ENCODE measurements around the gene GINS3.

GINS3 gene

GRCh38 chr16:58440131-58440530 lies 47.9 kb downstream of the GINS3 start:
- H3K27me3 ChIP-seq, result peaks cover 0 to 5% (median 0%) of the 10 kb centered on the region in 11 experiments; a peak in 1 of 22 replicates
- no peaks in the 10 kb centered on the region for H4K20me1 ChIP-seq
- H3K4me2 ChIP-seq, result peak overlapping the region; percentile 1 to 87 (median 72); a peak in 19 of 22 replicates
- peak overlapping the region in 7 of 11 experiments; percentile 72 to 88 (median 83); a peak in 13 of 22 replicates for H3K27ac ChIP-seq
- peaks cover 7 to 28% (median 23%) of the 10 kb centered on the region in 11 experiments; a peak in 20 of 22 replicates for H3K9me3 ChIP-seq (replicated peaks in 1 of 11)
- H3K4me1 ChIP-seq, result peaks cover 21 to 91% (median 81%) of the 10 kb centered on the region in 10 experiments
- no peaks in the 10 kb centered on the region for H3K36me3 ChIP-seq
- no peak overlapping the region for H3K4me3 ChIP-seq
- H3K9ac ChIP-seq, result peak overlapping the region in 2 of 11 experiments; percentile 38 to 75; a peak in 2 of 22 replicates
- no peak for TF ChIP-seq Cebpa-rat (IDR thresholded peaks at IDR 0.05)

GRCh38 chr16:58442547-58442946 lies 50.3 kb downstream of the GINS3 start:
- no peak overlapping the region for H3K4me3 ChIP-seq
- peaks cover 13 to 68% (median 63%) of the 10 kb centered on the region in 10 experiments for H3K4me1 ChIP-seq
- H3K27me3 ChIP-seq, result peaks cover 0 to 5% (median 0%) of the 10 kb centered on the region in 11 experiments; a peak in 1 of 22 replicates
- peak overlapping the region in 4 of 11 experiments; percentile 1 to 88 (median 49); a peak in 5 of 22 replicates for H3K27ac ChIP-seq
- TF ChIP-seq Cebpa-rat (IDR thresholded peaks at IDR 0.05), result no peak
- no peaks in the 10 kb centered on the region for H4K20me1 ChIP-seq
- no peaks in the 10 kb centered on the region for H3K36me3 ChIP-seq
- H3K9ac ChIP-seq, result peak overlapping the region in 4 of 11 experiments; percentile 2 to 39 (median 21); a peak in 5 of 22 replicates
- peak overlapping the region; percentile 5 to 87 (median 68); a peak in 20 of 22 replicates for H3K4me2 ChIP-seq
- H3K9me3 ChIP-seq (replicated peaks in 1 of 11), result peaks cover under 1 to 14% (median 7%) of the 10 kb centered on the region in 11 experiments; a peak in 18 of 22 replicates

GRCh38 chr16:58443783-58444182 lies 51.5 kb downstream of the GINS3 start:
- no peak overlapping the region for H3K4me3 ChIP-seq
- H3K27ac ChIP-seq, result no peak overlapping the region; a peak in 1 of 22 replicates
- peaks cover 11 to 58% (median 52%) of the 10 kb centered on the region in 10 experiments for H3K4me1 ChIP-seq
- peaks cover 0 to 5% (median 0%) of the 10 kb centered on the region in 11 experiments; a peak in 1 of 22 replicates for H3K27me3 ChIP-seq
- H3K4me2 ChIP-seq, result peak overlapping the region in 7 of 11 experiments; percentile 13 to 87 (median 78); a peak in 10 of 22 replicates
- no peaks in the 10 kb centered on the region for H4K20me1 ChIP-seq
- peaks cover 0 to 7% (median 0%) of the 10 kb centered on the region in 11 experiments; a peak in 5 of 22 replicates for H3K9me3 ChIP-seq (replicated peaks in 1 of 11)
- no peak for TF ChIP-seq Cebpa-rat (IDR thresholded peaks at IDR 0.05)
- H3K36me3 ChIP-seq, result no peaks in the 10 kb centered on the region
- H3K9ac ChIP-seq, result no peak overlapping the region

- Histone ChIP-seq H3K9me3 (replicated peaks in 1 of 11) (peaks cover 0 to 7% (median 0%) of the 10 kb centered on the region in 11 experiments; a peak in 5 of 22 replicates), H3K4me3 (no peak overlapping the region), H3K36me3 (no peaks in the 10 kb centered on the region), H3K9ac (no peak overlapping the region), H3K27me3 (peaks cover 0 to 5% (median 0%) of the 10 kb centered on the region in 11 experiments; a peak in 1 of 22 replicates), H3K4me2 (peak overlapping the region in 7 of 11 experiments; percentile 13 to 87 (median 78); a peak in 8 of 22 replicates), H3K4me1 (peaks cover 6 to 58% (median 51%) of the 10 kb centered on the region in 10 experiments; a peak in 19 of 20 replicates), H3K27ac (no peak overlapping the region), H4K20me1 (no peaks in the 10 kb centered on the region)
- no peak for TF ChIP-seq Cebpa-rat (IDR thresholded peaks at IDR 0.05)
These were observed 52.0 kb downstream of the GINS3 start for GRCh38 chr16:58444265-58444664.

GRCh38 chr16:58448890-58449289 lies 56.6 kb downstream of the GINS3 start:
- peak overlapping the region in 9 of 11 experiments; percentile 70 to 87 (median 77); a peak in 15 of 22 replicates for H3K4me2 ChIP-seq
- peak overlapping the region in 6 of 11 experiments; percentile 43 to 67 (median 56); a peak in 11 of 22 replicates for H3K27ac ChIP-seq
- 0 out of 22 replicates have a peak, but pooled peaks cover 0 to 5% (median 0%) of the 10 kb centered on the region in 11 experiments for H3K9me3 ChIP-seq (replicated peaks in 1 of 11)
- peaks cover 7 to 46% (median 32%) of the 10 kb centered on the region in 10 experiments; a peak in 18 of 20 replicates for H3K4me1 ChIP-seq
- TF ChIP-seq Cebpa-rat (IDR thresholded peaks at IDR 0.05), result no peak
- no peak overlapping the region for H3K4me3 ChIP-seq
- no peaks in the 10 kb centered on the region for H3K27me3 ChIP-seq
- no peaks in the 10 kb centered on the region for H3K36me3 ChIP-seq
- no peaks in the 10 kb centered on the region for H4K20me1 ChIP-seq
- no peak overlapping the region; a peak in 1 of 22 replicates for H3K9ac ChIP-seq

GRCh38 chr16:58449306-58449705 lies 57.0 kb downstream of the GINS3 start:
- Histone ChIP-seq H3K4me2 (peak overlapping the region in 10 of 11 experiments; percentile 32 to 87 (median 76); a peak in 19 of 22 replicates), H3K9ac (peak overlapping the region in 3 of 11 experiments; percentile 6 to 50 (median 50); a peak in 4 of 22 replicates), H3K9me3 (replicated peaks in 1 of 11) (0 out of 22 replicates have a peak, but pooled peaks cover 0 to 3% (median 0%) of the 10 kb centered on the region in 11 experiments), H3K27me3 (no peaks in the 10 kb centered on the region), H4K20me1 (no peaks in the 10 kb centered on the region), H3K4me3 (no peak overlapping the region), H3K4me1 (peaks cover 7 to 42% (median 32%) of the 10 kb centered on the region in 10 experiments; a peak in 18 of 20 replicates), H3K36me3 (no peaks in the 10 kb centered on the region), H3K27ac (peak overlapping the region in 8 of 11 experiments; percentile 39 to 67 (median 54); a peak in 14 of 22 replicates)
- TF ChIP-seq Cebpa-rat (IDR thresholded peaks at IDR 0.05), result no peak

GRCh38 chr16:58449768-58450167 lies 57.5 kb downstream of the GINS3 start:
- peak overlapping the region in 3 of 11 experiments; percentile 35 to 50 (median 50); a peak in 5 of 22 replicates for H3K9ac ChIP-seq
- no peaks in the 10 kb centered on the region for H3K9me3 ChIP-seq (replicated peaks in 1 of 11)
- peak overlapping the region in 8 of 11 experiments; percentile 39 to 70 (median 55); a peak in 14 of 22 replicates for H3K27ac ChIP-seq
- peak overlapping the region; percentile 27 to 87 (median 74); a peak in 20 of 22 replicates for H3K4me2 ChIP-seq
- H4K20me1 ChIP-seq, result no peaks in the 10 kb centered on the region
- peak in 6 of 11 experiments; percentile 33 to 83 (median 66); a peak in 10 of 22 replicates for TF ChIP-seq Cebpa-rat (IDR thresholded peaks at IDR 0.05)
- no peaks in the 10 kb centered on the region for H3K36me3 ChIP-seq
- no peaks in the 10 kb centered on the region for H3K27me3 ChIP-seq
- 0 out of 20 replicates have a peak overlapping the region, but pooled peaks of 1 of the 10 experiments have one; percentile 1 for H3K4me3 ChIP-seq
- H3K4me1 ChIP-seq, result peaks cover 7 to 42% (median 32%) of the 10 kb centered on the region in 10 experiments; a peak in 18 of 20 replicates

- no peaks in the 10 kb centered on the region; a peak in 1 of 22 replicates for H4K20me1 ChIP-seq
- TF ChIP-seq Cebpa-rat (IDR thresholded peaks at IDR 0.05), result no peak
- H3K4me2 ChIP-seq, result peak overlapping the region in 9 of 11 experiments; percentile 70 to 87 (median 77); a peak in 18 of 22 replicates
These were observed 58.3 kb downstream of the GINS3 start for GRCh38 chr16:58450590-58450989.

More at GRCh38 chr16:58450590-58450989, 58.3 kb downstream of the GINS3 start:
- Histone ChIP-seq H3K27ac (peak overlapping the region in 8 of 11 experiments; percentile 18 to 70 (median 44); a peak in 11 of 22 replicates), H3K27me3 (no peaks in the 10 kb centered on the region), H3K9me3 (replicated peaks in 1 of 11) (no peaks in the 10 kb centered on the region), H3K9ac (peak overlapping the region in 2 of 11 experiments; percentile 22 to 35; a peak in 1 of 22 replicates), H3K36me3 (no peaks in the 10 kb centered on the region), H3K4me1 (peaks cover 7 to 42% (median 32%) of the 10 kb centered on the region in 10 experiments; a peak in 18 of 20 replicates), H3K4me3 (no peak overlapping the region)
